Kidney glomerular epithelial cell (primary cell): ENCODE measurements around the gene SPACA1.
"Not testable (repeated sequence)": the region's sequence is repeated elsewhere in the genome, so short reads cannot be mapped to it uniquely, and the experiment has no call there.

Experiments used
- DNase-seq: peaks from one replicate; lab custom pipeline; 2025; lab: John Stamatoyannopoulos, UW

The SPACA1 gene, protein sequence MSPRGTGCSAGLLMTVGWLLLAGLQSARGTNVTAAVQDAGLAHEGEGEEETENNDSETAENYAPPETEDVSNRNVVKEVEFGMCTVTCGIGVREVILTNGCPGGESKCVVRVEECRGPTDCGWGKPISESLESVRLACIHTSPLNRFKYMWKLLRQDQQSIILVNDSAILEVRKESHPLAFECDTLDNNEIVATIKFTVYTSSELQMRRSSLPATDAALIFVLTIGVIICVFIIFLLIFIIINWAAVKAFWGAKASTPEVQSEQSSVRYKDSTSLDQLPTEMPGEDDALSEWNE

GRCh38 chr6:88047510-88048150, at the start of gene SPACA1:
SPACA1 (plus strand) TSS chr6:88047841; CDS start chr6:88047906, 65 bp downstream.
- DNase-seq: no peak

DNA sequence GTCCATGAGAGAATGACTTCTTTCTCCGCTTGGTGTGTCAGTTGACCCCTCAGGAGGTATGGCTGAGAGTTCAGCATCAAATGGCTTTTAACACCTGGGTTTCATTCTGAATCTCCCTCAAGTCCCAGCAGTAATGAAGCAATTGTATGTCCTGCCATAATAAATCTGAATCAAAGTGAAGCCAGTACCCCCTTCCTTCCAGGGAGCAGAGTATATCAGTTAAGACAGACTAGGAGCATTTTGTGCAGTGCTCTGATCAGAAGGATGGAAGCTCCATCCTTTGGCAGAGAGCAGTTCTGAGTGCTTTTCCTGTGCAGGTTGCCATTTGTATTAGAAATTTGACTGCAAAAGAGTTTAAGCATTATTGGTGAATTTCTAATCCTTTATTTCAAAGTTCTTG, 46.9 kb upstream of the SPACA1 start:
- DNase-seq: no peak

DNA sequence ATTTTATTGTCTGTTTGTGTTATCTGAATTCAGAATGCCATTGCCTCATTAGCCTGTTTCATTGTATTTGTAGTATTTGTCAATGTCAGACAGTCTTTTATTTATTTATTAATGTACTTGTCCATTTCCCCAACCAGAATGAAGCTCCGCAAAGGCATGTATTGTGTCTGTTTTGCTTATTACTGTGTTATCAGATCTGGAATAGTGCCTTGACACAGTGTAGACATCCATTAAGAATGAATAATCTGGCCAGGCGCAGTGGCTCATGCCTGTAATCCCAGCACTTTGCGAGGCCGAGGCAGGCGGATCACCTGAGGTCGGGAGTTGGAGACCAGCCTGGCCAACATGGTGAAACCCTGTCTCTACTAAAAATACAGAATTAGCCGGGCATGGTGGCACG, 46.4 kb upstream of the SPACA1 start:
- not testable (repeated sequence) for DNase-seq

GRCh38 chr6:88004707-88005106, 42.9 kb upstream of the SPACA1 start:
- no peak for DNase-seq

DNA sequence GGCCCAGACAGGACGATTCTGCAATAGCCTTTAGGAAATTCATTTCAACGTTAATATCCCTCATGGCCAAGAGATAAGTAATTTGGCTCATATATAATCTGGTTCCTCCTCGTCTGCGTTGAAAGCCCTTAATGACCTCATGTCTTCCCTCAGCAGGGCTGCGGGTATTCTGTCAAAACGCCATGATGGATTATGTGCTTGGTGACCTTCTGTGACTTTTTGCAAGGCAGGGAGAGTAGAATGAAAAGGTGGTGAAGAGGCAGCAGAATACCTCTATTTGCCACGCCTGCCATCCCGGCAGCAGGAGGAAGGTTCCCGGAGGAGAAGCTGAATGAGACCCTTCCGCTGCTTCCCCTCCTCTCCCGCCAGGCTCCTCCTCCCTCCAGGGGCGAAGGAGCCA, 41.1 kb upstream of the SPACA1 start:
- DNase-seq: no peak

GRCh38 chr6:88008411-88008810, 39.2 kb upstream of the SPACA1 start:
- no peak for DNase-seq

DNA sequence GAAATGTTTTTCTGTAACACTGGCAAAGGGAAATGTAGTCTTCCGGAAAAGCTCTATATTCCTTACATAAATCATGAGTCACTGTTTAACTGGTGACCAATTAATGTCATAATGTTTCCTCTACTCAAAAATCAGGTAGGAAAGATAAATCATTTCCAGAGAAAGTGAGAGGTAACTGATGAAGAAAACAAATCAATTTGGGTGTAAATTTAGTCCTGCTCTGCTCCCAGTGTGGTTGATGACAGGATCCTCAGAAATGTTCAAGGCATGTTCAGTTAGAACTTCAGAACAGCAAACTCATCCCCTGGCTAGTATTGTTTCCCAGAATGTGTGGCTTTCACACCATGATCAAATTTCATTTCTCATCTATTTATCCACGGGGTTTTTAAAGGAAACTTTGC, 38.8 kb upstream of the SPACA1 start:
- peak; percentile 88 for DNase-seq

GRCh38 chr6:88013015-88013414, 34.6 kb upstream of the SPACA1 start:
- no peak for DNase-seq

- no peak for DNase-seq
These were observed 34.1 kb upstream of the SPACA1 start for GRCh38 chr6:88013554-88013953.

DNA sequence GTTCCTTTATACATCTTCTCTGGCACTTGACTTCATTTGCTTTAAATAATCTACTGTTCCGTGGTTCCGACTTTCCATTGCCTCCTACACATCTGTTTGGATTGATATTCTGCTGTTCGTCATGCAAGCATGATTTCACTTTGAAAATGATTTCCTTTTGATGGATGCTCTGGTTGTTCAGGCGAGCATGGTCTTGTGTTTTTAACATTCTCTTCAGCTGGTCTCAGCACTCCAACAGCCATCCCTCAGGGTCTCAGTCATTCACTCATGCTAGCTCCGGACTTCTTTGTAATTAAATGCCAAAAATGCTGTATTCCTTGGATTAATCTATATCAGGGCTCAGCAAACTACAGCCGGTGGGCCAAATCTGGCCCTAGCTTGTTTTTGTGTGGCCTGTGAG, 27.2 kb upstream of the SPACA1 start:
- DNase-seq: no peak

- no peak for DNase-seq
These were observed 22.9 kb upstream of the SPACA1 start for GRCh38 chr6:88024696-88025095.

DNA sequence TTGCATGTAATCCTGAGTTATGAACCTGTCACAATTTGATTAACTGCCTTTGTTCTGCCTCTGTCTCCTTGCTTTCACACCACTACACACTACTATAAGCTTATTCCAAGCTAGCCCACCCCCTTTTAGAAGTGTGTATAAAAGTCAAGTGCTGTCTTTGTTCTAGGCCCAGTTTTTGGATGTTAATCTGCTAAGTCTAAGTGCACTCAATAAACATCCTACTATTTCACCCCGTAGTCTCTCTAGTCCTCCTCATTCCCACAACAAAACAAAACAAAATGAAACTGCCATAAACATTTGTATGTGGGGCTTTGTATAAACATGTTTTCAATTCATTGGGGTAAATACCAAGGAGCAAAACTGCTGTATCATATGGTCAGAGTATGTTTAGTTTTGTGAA, 16.1 kb upstream of the SPACA1 start:
- no peak for DNase-seq

- DNase-seq: no peak
These were observed 3.1 kb upstream of the SPACA1 start for GRCh38 chr6:88044530-88044929.

DNA sequence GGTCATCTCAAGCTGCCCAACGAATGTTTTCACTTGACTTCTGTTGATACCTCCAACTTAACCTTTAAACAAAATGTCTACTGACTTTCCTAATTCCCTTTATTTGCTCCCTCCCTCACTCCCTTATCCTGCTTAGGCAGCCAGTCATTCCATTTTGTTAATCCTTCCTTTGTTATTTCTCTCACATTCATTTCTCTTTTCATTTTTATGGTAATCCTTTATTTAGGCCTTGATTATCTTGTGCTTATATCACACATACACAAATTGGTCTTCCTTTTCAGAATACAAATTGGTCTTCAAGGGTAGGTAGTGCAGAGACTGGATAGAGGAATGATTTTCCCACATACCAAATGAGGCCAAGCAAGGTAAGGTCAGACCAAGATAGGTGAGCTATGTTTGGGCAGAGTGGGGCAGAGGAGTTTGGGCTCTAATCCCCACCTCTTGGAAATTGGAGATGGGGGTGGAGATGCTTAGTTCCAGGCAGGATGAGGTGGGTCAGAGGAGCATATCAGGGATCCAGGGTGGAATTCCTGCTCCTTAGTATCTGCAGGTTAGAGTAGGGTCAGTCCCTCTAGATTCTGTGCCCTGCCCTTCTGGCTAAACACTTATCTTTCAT, 2.0 kb upstream of the SPACA1 start:
- no peak for DNase-seq

GRCh38 chr6:88048578-88048977, 937 bp downstream of the SPACA1 start:
- no peak for DNase-seq

GRCh38 chr6:88050140-88050818, 2.6 kb downstream of the SPACA1 start:
- no peak for DNase-seq

DNA sequence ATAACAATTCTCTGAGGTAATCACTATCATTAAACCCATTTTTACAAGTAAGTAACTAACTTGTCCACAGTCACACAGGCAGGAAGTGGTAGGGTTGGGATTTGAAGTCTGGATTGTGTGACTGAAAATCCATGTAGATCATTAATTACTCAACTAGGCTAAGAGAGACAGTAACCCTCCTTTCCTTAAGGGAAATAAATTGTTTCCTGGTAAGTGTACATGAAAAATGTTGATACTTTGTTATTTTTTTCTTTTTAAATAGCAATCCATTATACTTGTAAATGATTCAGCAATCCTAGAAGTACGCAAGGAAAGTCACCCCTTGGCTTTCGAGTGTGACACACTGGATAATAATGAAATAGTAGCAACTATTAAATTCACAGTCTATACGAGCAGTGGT, 11.6 kb downstream of the SPACA1 start:
- DNase-seq: no peak

DNA sequence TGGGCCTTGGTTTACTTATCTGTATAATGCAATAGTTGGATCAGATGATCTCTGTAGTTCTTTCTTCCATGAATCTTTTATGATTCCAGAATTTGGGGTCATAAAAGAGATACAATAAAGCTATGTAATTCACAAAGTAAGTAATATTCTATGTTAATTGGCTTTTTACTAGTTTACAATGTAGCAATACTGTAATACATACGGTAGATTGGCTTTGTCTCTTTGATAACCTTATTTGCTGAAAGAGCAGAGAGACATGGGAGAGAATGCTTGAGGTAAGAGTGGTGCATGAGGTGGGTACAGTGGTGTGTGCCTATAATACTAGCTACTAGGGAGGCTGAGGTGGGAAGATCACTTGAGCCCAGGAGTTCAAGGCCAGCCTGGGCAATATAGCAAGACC, 14.7 kb downstream of the SPACA1 start:
- DNase-seq: no peak

- DNase-seq: no peak
These were observed 24.8 kb downstream of the SPACA1 start for GRCh38 chr6:88072462-88072861.

DNA sequence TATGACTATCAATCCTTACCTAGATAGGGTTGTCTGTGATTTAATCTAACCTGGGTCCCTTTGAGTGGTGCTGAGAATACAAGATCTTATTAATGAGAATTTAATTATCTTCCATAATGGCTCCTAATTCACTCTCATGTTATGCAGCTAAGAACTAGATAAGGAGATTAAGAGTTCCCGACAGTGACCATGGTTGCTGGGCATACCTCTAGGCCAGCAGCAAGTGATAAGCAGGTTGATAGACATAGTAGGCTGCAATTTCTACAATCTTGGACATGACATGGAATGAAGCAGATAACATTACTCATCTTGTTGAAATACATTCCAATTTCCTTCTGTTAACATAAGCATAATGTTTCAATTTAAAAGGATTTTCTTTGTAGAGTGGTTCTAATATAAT, 27.1 kb downstream of the SPACA1 start:
- DNase-seq: no peak

- DNase-seq: no peak
These were observed 29.7 kb downstream of the SPACA1 start for GRCh38 chr6:88077305-88077704.

DNA sequence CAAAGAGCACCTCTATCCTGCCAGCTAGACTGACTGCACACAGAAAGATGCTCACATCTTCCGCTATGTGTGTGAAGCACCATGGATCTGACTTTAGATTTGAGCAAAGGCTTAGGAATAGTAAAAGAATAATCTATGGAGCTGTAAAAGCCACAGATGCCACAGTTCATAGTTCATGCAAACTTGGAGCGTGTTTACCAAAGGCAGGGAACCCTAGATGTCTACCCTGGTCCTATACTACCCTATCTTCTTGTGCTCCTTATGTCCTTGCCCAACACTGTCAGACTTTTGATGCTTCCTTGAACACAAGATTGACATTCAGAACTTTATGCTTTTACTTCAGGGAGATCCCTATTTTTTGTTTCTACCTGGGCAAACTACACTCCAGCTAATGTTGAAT, 39.2 kb downstream of the SPACA1 start:
- DNase-seq: no peak

DNA sequence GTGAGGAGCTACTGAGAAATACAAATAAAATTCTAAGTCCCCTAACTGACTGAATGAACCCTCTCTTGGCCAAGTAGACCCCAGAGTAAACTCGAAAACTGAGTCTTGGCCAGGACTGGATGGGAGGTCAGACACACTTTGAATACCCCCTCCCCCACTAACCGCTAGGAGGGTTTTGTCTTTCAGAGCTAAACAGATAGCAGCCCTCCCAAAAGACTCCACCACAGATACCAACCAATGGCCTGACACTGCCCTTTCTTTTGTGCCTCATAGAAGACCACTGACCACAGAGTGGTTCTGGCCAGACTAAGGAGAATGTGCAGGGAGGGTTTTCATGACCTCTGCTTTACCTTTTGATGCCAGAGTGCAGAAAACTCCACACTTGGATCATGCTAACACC, 42.1 kb downstream of the SPACA1 start:
- DNase-seq: no peak
